HT-29 (cell line): ENCODE measurements around the gene METTL6. TPM values are rescaled to one million over a fixed set of nuclear protein-coding genes. Genes with fewer than 3 reads are reported as not detected.
"Not testable (repeated sequence)": the region's sequence is repeated elsewhere in the genome, so short reads cannot be mapped to it uniquely, and the experiment has no call there.

Source experiments
- DNase-seq: peaks from one replicate; pipeline ENCODE4 v3.0.0-alpha.2; 2015; ENCODE audit warnings: low spot score
- total RNA-seq: library from RNA; depleted of rRNA; stranded (reverse); fragments of >200 nt; shearing (Covaris generic); gene quantifications from 2 replicates; pipeline ENCODE4 v1.2.3, GENCODE V29; 2014

METTL6 gene
- total RNA-seq, 1 experiment from 2014 or later: 8.7 TPM

- no peak for DNase-seq
Measured at GRCh38 chr3:15451216-15452113, 24.1 kb upstream of the METTL6 start.

GRCh38 chr3:15450438-15451215, 23.3 kb upstream of the METTL6 start:
- DNase-seq: no peak

GRCh38 chr3:15449489-15450224, 22.3 kb upstream of the METTL6 start:
- DNase-seq: no peak

GRCh38 chr3:15443826-15444524, 16.6 kb upstream of the METTL6 start:
- no peak for DNase-seq

GRCh38 chr3:15440891-15441290, 13.5 kb upstream of the METTL6 start:
- DNase-seq: no peak

GRCh38 chr3:15439476-15439875, 12.1 kb upstream of the METTL6 start:
- no peak for DNase-seq

- no peak for DNase-seq
Measured at GRCh38 chr3:15438983-15439382, 11.6 kb upstream of the METTL6 start.

GRCh38 chr3:15436246-15436645, 8.9 kb upstream of the METTL6 start:
- DNase-seq: no peak

- no peak for DNase-seq
Measured at GRCh38 chr3:15434756-15435155, 7.4 kb upstream of the METTL6 start.

GRCh38 chr3:15433531-15433930, 6.2 kb upstream of the METTL6 start:
- DNase-seq: no peak

GRCh38 chr3:15431256-15431837, 4.0 kb upstream of the METTL6 start:
- DNase-seq: no peak

- DNase-seq: no peak
Measured at GRCh38 chr3:15430624-15431023, 3.3 kb upstream of the METTL6 start.

GRCh38 chr3:15429080-15429479, 1.7 kb upstream of the METTL6 start:
- DNase-seq: no peak

- DNase-seq: peak; percentile 4
Measured at GRCh38 chr3:15428539-15428938, 1.2 kb upstream of the METTL6 start.

- DNase-seq: no peak
Measured at GRCh38 chr3:15427981-15428380, 637 bp upstream of the METTL6 start.

- no peak for DNase-seq
Measured at GRCh38 chr3:15426579-15427118, 695 bp downstream of the METTL6 start.

GRCh38 chr3:15420871-15421270, 6.5 kb downstream of the METTL6 start:
- no peak for DNase-seq

GRCh38 chr3:15410966-15411365, 16.4 kb downstream of the METTL6 start:
- DNase-seq: not testable (repeated sequence)

GRCh38 chr3:15409774-15410173, 17.6 kb downstream of the METTL6 start:
- DNase-seq: no peak

- DNase-seq: no peak
Measured at GRCh38 chr3:15409239-15409638, 18.1 kb downstream of the METTL6 start.
